Prostate gland (tissue), 2 donors: ENCODE measurements around the gene AFMID. TPM values are rescaled to one million over a fixed set of nuclear protein-coding genes. Genes with fewer than 3 reads are reported as not detected.
A peak's percentile ranks its signal among the peaks of the same experiment; 100 is the strongest.

Source experiments
- DNase-seq: peaks from one replicate; pipeline ENCODE4 v3.0.0-alpha.2; 2019; ENCODE audit warnings: low spot score
- H3K27ac ChIP-seq, 2 donors: fragments of 200-600 bp; sonication (generic); 2 replicates each; pipeline ENCODE4 v1.5.1; 2017 to 2019
- H3K27me3 ChIP-seq: fragments of 200-600 bp; sonication (generic); replicated peaks from 2 replicates; pipeline ENCODE4 v1.5.1; 2019; ENCODE audit not compliant: insufficient read depth
- H3K36me3 ChIP-seq, 2 donors: fragments of 200-600 bp; sonication (generic); 1 replicate in 1 of 2; 2 replicates in 1 of 2; pipeline versions ENCODE4 v1.5.1 to v1.8.1; 2017 to 2019
- H3K4me1 ChIP-seq: fragments of 200-600 bp; sonication (generic); replicated peaks from 2 replicates; pipeline ENCODE4 v1.5.1; 2019
- H3K4me3 ChIP-seq, 2 donors: fragments of 200-600 bp; sonication (generic); 2 replicates each; pipeline ENCODE4 v1.5.1; 2017 to 2019
- H3K9me3 ChIP-seq: fragments of 200-600 bp; sonication (generic); 2 replicates; pipeline ENCODE4 v1.5.1; 2017
- POLR2A ChIP-seq: fragments of 450-650 bp; IDR thresholded peaks from one replicate; pipeline ENCODE4 v1.6.1; 2016; ENCODE audit warnings: antibody characterized with exemption, mild to moderate bottlenecking
- POLR2AphosphoS5 ChIP-seq: sonication (generic); formaldehyde crosslinking; IDR thresholded peaks from one replicate; pipeline ENCODE4 v1.6.1; 2017; ENCODE audit warnings: antibody characterized with exemption
- WGBS: methylation state at CpG from one replicate; pipeline ENCODE4 v1.1.5; 2018; 5-methylcytosine and 5-hydroxymethylcytosine counted together
- intact Hi-C: fragments of 100-400 bp; cut with DNase I; formaldehyde crosslinking; loops from one replicate; pipeline ENCODE4 v1.14.2; 2022
- total RNA-seq, 2 donors: library from RNA; depleted of rRNA; stranded (reverse); fragments of >200 nt; gene quantifications; one replicate each; pipeline ENCODE4 v1.1.0, GENCODE V29; 2016
- TF ChIP-seq, protein P1 (sequence below), 4 experiments: fragments of 200-600 bp in 2 of 4; fragments of 450-650 bp in 2 of 4; sonication (generic) in 2 of 4; IDR thresholded peaks; 1 replicate in 3 of 4; 2 replicates in 1 of 4; pipeline ENCODE4 v1.5.1; 2016 to 2019; ENCODE audit warnings: antibody characterized with exemption in 4 of 4, mild to moderate bottlenecking in 2 of 4, moderate library complexity in 2 of 4

The AFMID gene
- total RNA-seq, 2 donors from 2014 or later: 116 to 122 TPM

DNA sequence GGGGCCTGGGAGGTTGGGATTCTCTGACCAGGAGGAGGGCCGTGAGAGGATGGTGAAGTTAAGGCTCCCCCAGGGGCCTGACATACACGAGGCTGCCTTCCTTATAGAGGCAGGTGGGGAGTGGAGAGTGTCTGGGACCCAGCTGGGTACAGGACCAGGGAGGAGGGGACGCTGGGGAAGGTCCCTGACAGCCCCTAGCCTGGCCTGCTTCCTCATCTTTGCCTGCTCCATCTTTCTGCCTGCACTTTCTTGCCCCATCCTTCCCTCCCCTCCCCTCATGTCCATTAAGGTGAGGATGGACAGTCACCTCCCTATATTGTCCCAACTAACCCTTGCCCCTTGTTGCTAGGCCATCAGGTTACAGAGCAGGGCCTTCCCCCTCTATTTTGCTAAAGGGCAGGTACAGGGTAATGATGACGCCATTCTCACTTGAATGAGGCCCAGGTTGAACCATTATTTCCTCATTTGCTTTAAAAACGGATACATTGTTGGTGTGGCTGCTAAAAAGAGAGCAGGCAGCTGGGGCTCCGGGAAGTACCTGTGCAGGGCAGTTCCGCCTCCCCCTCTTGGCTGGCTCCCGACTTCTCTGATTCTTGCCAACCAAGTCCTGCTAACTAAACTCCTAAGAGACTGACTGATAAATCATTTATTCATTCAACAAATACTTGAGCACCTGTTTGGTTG, 39.7 kb upstream of the AFMID start:
- H3K27ac ChIP-seq: no peak overlapping the region

DNA sequence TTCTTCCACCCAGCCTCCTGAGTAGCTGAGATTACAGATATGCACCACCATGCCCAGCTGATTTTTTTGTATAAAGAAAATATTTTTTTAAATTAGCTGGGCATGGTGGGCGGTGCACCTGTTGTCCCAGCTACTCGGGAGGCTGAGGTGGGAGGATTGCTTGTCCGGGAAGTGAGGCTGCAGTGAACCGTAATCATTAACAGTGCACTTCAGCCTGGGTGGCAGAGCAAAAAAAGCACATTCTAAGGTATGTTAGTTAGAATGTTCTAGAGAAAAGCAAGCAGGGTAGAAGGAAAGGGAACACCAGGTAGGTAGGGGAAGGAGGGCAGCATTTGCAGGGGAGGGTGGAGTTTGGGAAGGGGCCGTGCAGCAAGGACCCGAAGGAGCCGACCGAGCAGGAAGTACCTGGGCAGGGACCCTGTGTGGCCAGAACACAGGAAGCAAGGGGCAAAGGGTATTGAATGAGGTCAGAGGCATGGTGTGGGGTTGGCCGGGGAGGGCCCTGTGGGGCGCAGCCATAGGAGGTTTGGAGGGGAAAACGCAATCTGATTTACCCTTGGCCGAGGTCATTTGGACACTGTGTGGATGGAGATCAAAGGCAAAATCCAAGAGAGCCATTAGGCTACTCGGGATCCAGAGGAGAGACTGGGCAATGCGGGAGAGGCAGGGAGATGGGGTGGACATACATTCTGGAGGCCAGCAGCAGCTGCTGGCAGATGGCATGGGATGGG, 38.7 kb upstream of the AFMID start:
- Histone ChIP-seq H3K27me3 (no peaks in the 10 kb centered on the region), H3K9me3 (no peaks in the 10 kb centered on the region), H3K27ac (no peak overlapping the region), H3K4me3 (no peak overlapping the region), H3K36me3 (no peaks in the 10 kb centered on the region), H3K4me1 (no peaks in the 10 kb centered on the region)
- intact Hi-C loops: no loop called here
- WGBS: 77% methylated on average over 14 of the region's 14 CpGs
- no peak for DNase-seq
- TF ChIP-seq POLR2AphosphoS5 (no peak), POLR2A (no peak)
- TF ChIP-seq, protein P1, sequence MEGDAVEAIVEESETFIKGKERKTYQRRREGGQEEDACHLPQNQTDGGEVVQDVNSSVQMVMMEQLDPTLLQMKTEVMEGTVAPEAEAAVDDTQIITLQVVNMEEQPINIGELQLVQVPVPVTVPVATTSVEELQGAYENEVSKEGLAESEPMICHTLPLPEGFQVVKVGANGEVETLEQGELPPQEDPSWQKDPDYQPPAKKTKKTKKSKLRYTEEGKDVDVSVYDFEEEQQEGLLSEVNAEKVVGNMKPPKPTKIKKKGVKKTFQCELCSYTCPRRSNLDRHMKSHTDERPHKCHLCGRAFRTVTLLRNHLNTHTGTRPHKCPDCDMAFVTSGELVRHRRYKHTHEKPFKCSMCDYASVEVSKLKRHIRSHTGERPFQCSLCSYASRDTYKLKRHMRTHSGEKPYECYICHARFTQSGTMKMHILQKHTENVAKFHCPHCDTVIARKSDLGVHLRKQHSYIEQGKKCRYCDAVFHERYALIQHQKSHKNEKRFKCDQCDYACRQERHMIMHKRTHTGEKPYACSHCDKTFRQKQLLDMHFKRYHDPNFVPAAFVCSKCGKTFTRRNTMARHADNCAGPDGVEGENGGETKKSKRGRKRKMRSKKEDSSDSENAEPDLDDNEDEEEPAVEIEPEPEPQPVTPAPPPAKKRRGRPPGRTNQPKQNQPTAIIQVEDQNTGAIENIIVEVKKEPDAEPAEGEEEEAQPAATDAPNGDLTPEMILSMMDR (IDR thresholded peaks at IDR 0.05): no peak

More for the DNA sequence above, 39.7 kb upstream of the AFMID start:
- Histone ChIP-seq H3K4me1 (no peaks in the 10 kb centered on the region), H3K9me3 (no peaks in the 10 kb centered on the region), H3K36me3 (no peaks in the 10 kb centered on the region), H3K27me3 (no peaks in the 10 kb centered on the region), H3K4me3 (no peak overlapping the region)
- intact Hi-C loops: no loop called here
- 66% methylated on average over 8 of the region's 8 CpGs for WGBS
- no peak for TF ChIP-seq POLR2AphosphoS5
- TF ChIP-seq, protein P1 (IDR thresholded peaks at IDR 0.05): no peak
- TF ChIP-seq POLR2A: no peak
- DNase-seq: no peak

DNA sequence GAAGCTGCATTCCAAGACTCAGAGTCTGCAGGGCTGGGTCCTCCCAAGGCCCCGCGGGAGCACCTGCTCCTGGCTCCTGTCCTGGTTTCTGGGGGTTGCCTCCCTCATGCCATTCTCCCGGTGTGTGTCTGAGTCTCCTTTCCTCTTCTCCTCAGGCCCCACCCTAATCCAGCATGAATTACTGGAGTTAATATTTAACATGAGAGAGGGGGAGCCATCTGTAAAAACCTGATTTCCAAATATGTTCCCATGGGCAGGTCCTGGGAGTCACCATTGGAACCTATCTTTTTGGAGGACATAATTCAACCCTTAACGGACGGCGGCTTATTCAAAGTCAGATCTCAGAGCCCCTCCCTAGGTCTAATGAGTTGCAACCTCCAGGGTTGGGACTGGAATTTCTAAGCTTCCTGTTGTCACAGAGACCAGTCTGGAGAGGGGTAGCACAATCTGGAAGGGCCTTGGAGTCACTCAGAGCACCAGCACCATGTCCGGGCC, 35.6 kb upstream of the AFMID start:
- DNase-seq: peak; percentile 60
- Histone ChIP-seq H3K4me3 (no peak overlapping the region), H3K27ac (no peak overlapping the region), H3K9me3 (no peaks in the 10 kb centered on the region), H3K27me3 (no peaks in the 10 kb centered on the region), H3K36me3 (no peaks in the 10 kb centered on the region), H3K4me1 (no peaks in the 10 kb centered on the region)
- intact Hi-C loops: no loop called here
- TF ChIP-seq, protein P1 (IDR thresholded peaks at IDR 0.05): no peak
- TF ChIP-seq POLR2A: no peak
- TF ChIP-seq POLR2AphosphoS5: peak; percentile 43
- 31% methylated on average over 7 of the region's 7 CpGs for WGBS

DNA sequence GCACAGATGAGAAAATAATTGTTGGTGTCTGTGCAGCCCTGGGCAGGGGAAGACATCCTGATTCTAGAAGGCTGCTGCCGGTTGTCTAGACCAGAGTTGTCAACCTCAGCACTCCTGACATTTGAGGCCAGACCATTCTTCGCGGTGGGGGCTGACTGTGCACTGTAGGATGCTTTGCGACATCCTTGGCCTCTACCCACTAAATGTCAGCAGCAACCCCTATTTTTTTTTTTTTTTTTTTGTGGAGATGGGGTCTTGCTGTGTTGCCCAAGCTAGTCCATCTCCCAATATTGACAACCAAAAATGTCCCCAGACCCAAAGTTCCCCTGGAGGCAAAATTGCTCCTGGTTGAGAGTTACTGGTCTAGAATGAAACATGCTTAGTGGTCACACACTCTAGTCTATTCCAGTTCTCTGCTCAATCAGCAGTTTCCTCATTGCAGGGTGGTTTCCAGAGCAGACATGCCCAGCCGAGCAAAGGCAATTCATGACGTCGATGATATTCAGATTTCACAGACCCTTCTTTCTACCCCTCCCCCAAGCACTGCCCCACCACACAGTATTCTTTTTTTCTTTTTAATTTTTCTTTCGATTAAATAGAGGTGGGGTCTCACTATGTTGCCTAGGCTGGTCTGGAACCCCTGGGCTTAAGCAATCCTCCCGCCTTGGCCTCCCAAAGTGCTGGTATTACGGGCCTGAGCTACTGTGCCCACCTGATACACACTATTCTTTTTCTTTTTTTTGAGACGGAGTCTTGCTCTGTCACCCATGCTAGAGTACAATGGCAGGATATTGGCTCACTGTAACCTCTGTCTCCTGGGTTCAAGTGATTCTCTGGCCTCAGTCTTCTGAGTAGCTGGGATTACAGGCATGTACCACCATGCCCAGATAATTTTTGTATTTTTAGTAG, 32.0 kb upstream of the AFMID start:
- no peak for DNase-seq

More for the DNA sequence above, 32.0 kb upstream of the AFMID start:
- no peaks in the 10 kb centered on the region for H3K4me1 ChIP-seq
- no peak for TF ChIP-seq POLR2A
- TF ChIP-seq, protein P1 (IDR thresholded peaks at IDR 0.05): no peak
- TF ChIP-seq POLR2AphosphoS5: no peak
- no peak overlapping the region for H3K27ac ChIP-seq
- no peaks in the 10 kb centered on the region for H3K36me3 ChIP-seq
- H3K9me3 ChIP-seq: no peaks in the 10 kb centered on the region
- WGBS: 78% methylated on average over 11 of the region's 11 CpGs
- intact Hi-C loops: no loop called here
- no peaks in the 10 kb centered on the region for H3K27me3 ChIP-seq
- no peak overlapping the region for H3K4me3 ChIP-seq
